VCaP (cell line): ENCODE measurements around the gene DLG2.

Experiments used
- H3K27ac ChIP-seq: fragments of 450-650 bp; 2 replicates; pipeline ENCODE4 v1.5.1; 2017
- TF ChIP-seq, protein P1 (sequence below): fragments of 450-650 bp; conservative IDR thresholded peaks from 2 replicates; pipeline ENCODE4 v1.5.1; 2017; ENCODE audit warnings: mild to moderate bottlenecking, moderate library complexity

DLG2 gene

DNA sequence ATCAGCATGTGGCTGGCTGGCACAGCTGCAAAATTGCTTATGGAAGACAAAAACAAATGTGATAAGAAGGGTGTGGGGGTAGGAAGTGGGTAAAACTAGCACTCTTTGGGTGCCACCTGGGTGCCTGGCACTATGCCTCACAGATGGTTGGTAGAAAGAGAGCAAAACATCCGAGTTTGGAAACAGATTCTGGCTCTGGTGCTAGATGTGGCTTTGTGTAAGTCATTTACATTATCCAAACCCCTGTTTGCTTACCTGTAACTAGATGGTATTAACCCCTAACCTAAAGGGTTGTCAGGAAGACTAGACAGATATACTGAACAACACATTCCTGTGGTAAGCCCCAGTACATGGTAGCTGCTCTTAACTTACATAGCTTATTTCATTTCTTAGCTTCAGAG lies 905.6 kb downstream of the DLG2 start:
- TF ChIP-seq, protein P1, sequence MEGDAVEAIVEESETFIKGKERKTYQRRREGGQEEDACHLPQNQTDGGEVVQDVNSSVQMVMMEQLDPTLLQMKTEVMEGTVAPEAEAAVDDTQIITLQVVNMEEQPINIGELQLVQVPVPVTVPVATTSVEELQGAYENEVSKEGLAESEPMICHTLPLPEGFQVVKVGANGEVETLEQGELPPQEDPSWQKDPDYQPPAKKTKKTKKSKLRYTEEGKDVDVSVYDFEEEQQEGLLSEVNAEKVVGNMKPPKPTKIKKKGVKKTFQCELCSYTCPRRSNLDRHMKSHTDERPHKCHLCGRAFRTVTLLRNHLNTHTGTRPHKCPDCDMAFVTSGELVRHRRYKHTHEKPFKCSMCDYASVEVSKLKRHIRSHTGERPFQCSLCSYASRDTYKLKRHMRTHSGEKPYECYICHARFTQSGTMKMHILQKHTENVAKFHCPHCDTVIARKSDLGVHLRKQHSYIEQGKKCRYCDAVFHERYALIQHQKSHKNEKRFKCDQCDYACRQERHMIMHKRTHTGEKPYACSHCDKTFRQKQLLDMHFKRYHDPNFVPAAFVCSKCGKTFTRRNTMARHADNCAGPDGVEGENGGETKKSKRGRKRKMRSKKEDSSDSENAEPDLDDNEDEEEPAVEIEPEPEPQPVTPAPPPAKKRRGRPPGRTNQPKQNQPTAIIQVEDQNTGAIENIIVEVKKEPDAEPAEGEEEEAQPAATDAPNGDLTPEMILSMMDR, result no peak
- no peak overlapping the region for H3K27ac ChIP-seq

DNA sequence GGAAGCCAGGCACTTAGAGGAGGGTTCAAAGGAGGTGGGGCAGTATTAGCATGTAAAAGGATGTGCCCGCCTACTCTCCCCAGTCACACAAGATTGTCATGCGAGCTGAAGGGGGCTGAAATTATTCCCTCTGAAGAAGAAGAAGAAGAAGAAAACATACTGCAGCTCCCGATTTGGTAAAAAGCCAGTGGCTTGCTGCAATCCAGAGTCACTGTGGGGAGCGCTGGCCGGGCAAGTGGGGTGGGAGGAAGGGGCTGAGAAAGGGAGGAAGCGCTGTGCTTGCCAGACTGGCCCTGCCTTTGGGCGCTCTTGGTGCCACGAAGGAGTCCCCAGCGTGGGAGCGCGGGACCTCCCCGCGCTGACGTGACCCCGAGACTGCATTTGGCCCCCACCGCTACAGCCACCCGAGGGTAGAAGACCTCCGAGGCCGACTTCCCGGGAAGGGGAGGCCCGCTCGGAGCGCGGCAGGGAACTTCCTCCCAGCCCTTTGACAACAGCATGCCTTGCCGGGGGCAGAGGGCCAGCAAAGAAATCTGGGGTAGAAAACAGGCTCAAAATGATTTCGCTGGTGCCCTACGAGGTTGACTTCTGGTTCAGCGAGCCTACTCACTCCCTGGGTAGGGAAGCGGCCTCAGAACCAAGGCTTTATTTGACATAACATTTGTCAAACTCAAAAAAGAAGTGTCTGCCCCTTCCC lies 906.3 kb downstream of the DLG2 start:
- TF ChIP-seq, protein P1, result no peak

DNA sequence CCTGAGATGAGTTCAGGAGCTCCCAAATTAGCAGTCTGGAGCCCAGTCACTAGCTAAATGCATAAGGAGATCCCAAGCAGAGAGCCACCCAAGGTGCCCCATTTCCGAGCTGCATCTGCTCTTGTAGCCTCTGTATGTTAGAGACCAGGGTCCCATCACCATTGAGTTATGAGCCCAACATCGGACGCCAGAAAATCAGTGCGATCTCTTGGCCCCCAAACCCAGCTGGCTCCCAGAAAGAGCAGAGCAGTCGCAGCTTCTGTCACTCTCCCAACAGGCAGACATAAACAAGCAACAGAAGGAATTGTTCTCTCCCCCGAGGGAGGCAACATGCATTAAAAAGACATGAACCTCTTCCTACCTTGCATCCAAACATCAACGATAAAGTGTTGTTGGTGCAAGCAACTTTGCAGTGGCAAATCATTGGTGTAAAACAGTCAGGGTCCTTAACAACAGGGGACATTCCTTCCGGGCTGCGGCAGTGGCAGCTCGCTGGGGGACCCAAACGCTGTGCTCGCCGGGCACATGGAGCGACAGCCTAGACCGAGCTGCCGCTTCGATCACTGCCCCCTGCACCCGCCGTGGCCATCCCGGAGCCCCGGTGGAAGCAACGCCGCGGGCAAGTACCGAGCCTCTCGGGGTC lies 907.1 kb downstream of the DLG2 start:
- H3K27ac ChIP-seq, result no peak overlapping the region
- TF ChIP-seq, protein P1, result no peak

More for the DNA sequence above, 906.3 kb downstream of the DLG2 start:
- no peak overlapping the region for H3K27ac ChIP-seq

DNA sequence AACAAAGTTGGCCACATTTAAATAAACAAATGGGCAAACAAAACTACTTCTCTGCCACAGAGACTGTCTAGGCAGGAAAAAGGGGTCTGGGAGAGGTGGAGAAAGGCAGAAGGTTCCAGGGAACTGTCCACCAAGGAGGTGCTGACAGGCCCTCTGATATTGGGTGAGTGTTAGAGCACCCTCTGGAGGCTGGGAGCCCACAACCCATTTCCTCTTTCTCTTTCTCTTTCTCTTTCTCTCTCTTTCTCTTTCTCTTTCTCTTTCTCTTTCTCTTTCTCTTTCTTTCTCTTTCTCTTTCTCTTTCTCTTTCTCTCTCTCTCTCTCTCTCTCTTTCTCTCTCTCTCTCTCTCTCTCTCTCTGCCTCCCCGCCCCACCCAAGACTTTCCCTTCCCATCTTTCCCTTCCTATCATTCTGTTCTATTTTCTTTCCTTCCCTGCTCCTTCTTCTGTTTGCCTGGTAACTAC lies 912.8 kb downstream of the DLG2 start:
- TF ChIP-seq, protein P1, result peak; percentile 89

DNA sequence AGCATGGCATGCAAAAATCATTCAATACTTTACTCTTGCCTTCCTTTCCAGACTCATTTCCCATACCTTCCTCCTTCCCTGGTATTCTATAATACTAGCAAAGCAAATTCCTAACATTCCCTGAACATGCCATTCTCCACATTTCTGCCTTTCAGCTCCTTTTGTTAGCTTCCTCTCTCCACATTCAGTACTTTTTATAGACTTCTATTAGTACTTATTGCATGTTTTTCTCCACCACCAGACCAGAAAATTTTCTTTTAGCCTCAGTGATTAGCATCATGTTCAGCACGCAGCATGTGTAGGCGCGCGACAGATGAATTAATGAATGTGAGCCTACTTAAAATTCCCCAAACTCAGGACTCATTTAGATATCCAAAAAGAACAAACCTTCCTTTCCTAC lies 935.3 kb downstream of the DLG2 start:
- TF ChIP-seq, protein P1, result no peak
- no peak overlapping the region for H3K27ac ChIP-seq

More for the DNA sequence above, 912.8 kb downstream of the DLG2 start:
- H3K27ac ChIP-seq, result no peak overlapping the region

DNA sequence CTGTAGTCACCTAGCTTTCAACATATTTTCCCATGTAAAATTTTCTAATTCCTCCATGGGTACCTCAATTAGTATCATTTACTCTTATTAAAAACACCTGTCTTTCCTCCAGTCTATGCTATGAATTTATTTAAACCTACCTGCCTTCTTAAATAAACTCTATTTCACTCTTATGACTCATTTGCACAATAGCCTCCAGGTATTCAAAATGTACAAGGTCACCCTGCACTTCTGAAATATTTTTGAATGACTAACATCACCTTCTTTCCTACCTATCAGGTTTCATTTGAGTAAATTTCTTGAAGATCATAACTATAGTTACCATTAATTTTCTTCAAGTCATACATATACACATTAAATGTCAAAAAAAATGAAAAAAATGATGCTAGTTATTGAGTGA lies 939.7 kb downstream of the DLG2 start:
- no peak overlapping the region for H3K27ac ChIP-seq
- TF ChIP-seq, protein P1, result no peak

DNA sequence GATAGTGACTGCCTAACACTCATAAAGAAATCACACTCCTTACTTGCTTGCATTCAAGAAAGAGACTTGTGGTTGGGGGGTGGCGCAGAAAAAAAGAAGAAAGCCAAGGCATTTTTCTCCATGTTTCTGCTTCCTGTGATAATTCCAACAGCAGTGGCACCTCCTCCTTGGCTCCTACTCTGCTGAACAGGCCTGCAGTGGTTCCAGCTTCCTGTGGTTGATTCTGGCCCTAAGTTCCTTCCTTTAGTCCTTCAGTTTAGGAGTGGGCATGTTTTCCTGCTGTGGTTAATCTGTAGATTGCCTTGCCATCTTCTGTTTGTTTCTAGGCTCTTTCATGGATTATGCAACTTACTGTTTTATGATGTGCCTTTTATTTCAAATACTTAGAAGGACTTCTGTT lies 940.4 kb downstream of the DLG2 start:
- H3K27ac ChIP-seq, result no peak overlapping the region
- TF ChIP-seq, protein P1, result no peak
